Measurements from ENCODE around the gene EPHB2. TPM values are rescaled to one million over a fixed set of nuclear protein-coding genes. Genes with fewer than 3 reads are reported as not detected.

Gene EPHB2
- polyA plus RNA-seq, 6 donors from 2014 or later = 0.08 TPM; not detected in 5

DNA sequence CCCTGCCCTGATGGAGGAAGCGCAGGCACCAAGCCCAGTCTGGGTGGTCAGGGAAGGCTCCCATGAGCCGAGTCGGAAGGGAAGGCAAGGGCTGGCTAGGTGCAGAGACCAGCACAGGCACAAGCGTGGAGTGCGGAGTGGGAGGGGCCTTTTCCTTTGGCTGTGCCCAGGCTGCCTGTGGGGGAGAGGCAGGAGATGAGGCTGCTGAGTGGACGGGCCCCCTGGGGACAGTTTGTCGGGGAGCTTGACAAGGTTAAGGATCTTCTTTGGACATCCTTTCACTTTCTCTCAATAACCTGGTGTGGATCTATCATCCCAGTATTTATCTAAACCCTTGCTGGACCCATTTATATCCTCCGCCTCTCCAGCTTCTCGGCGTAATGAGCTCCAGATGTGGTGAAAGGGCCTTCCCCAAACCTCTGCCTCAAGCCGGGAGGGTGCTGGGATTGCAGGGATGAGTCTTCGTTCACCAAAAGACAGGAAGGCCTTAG, 42.9 kb downstream of the EPHB2 start:
- Mint-ChIP-seq H3K27me3 (peaks cover 4 to 18% (median 5%) of the 10 kb centered on the region in 3 donors), H3K9me3 (no peaks in the 10 kb centered on the region), H3K36me3 (no peaks in the 10 kb centered on the region), H3K27ac (no peak overlapping the region), H3K4me1 (peaks cover 0 to 8% (median 3%) of the 10 kb centered on the region in 3 donors), H3K4me3 (no peak overlapping the region)
- ATAC-seq (ENCODE audit: low read depth in 2 of 2) = no peak
- DNase-seq = no peak

- H3K27me3 Mint-ChIP-seq = peaks cover 4 to 18% (median 5%) of the 10 kb centered on the region in 3 donors
- no peaks in the 10 kb centered on the region for H3K36me3 Mint-ChIP-seq
- no peak overlapping the region for H3K27ac Mint-ChIP-seq
- ATAC-seq (ENCODE audit: low read depth in 2 of 2) (no peak), DNase-seq (no peak)
- no peaks in the 10 kb centered on the region for H3K9me3 Mint-ChIP-seq
- H3K4me1 Mint-ChIP-seq = peaks cover 0 to 8% (median 3%) of the 10 kb centered on the region in 3 donors
- no peak overlapping the region for H3K4me3 Mint-ChIP-seq
Measured at GRCh38 chr1:22754106-22754768, 43.6 kb downstream of the EPHB2 start.

- ATAC-seq (ENCODE audit: low read depth in 2 of 2) (no peak), DNase-seq (no peak)
- Mint-ChIP-seq H3K36me3 (no peaks in the 10 kb centered on the region), H3K27me3 (peaks cover 4 to 18% (median 5%) of the 10 kb centered on the region in 3 donors), H3K9me3 (no peaks in the 10 kb centered on the region), H3K27ac (no peak overlapping the region), H3K4me1 (peaks cover 0 to 8% (median 3%) of the 10 kb centered on the region in 3 donors), H3K4me3 (no peak overlapping the region)
Measured at GRCh38 chr1:22754824-22755223, 44.2 kb downstream of the EPHB2 start.

DNA sequence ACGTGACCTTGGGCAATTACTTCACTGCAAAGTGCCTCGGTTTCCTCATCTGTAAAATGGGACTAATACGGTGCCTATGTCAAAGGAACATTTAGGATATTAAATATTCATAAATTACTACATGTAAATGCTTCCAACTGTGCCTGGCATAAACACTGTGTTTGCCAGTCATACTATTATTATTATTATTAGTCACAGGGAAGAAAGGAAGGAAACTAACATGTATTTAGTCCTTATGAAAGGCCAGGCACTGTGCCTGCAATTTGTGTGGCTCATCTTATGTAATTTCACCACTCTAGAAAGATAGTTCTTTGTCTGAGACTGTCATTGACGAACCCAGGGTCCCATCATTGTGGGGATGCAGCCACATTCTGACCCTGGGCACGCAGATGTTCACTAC, 45.0 kb downstream of the EPHB2 start:
- DNase-seq = no peak
- peaks cover 0 to 2% (median 0%) of the 10 kb centered on the region in 3 donors for H3K4me1 Mint-ChIP-seq
- no peaks in the 10 kb centered on the region for H3K36me3 Mint-ChIP-seq
- H3K9me3 Mint-ChIP-seq = no peaks in the 10 kb centered on the region
- no peak overlapping the region for H3K4me3 Mint-ChIP-seq
- H3K27ac Mint-ChIP-seq = no peak overlapping the region
- H3K27me3 Mint-ChIP-seq = peaks cover 4 to 10% (median 5%) of the 10 kb centered on the region in 3 donors
- no peak for ATAC-seq (ENCODE audit: low read depth in 2 of 2)

- no peak for ATAC-seq (ENCODE audit: low read depth in 2 of 2)
- DNase-seq = no peak
- Mint-ChIP-seq H3K27me3 (peaks cover 4 to 8% (median 6%) of the 10 kb centered on the region in 3 donors), H3K4me1 (no peaks in the 10 kb centered on the region), H3K27ac (no peak overlapping the region), H3K36me3 (no peaks in the 10 kb centered on the region), H3K4me3 (no peak overlapping the region), H3K9me3 (no peaks in the 10 kb centered on the region)
Measured at GRCh38 chr1:22756125-22756735, 45.6 kb downstream of the EPHB2 start.

DNA sequence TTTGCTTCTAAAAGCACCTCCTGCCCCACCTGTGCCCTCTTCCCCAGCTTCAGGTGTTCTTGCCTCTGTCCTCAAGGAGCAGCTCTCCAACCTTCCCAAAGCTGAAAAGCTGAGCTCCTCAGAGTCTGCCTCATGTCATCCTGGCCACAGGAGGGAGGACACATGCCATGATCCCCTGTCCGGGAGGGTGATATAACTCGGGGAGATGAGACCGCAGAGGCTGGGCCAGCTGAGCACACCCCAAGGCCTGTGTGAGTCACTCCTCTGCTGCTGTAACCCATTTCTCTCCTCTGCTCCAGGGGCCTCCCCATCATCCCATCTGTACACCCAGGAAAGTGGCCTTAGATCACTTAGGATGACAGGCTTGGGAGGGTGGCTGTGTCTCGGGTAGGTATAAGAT, 49.8 kb downstream of the EPHB2 start:
- Mint-ChIP-seq H3K9me3 (no peaks in the 10 kb centered on the region), H3K36me3 (no peaks in the 10 kb centered on the region), H3K27ac (no peak overlapping the region), H3K4me1 (no peaks in the 10 kb centered on the region), H3K4me3 (no peak overlapping the region), H3K27me3 (peaks cover 0 to 9% (median 4%) of the 10 kb centered on the region in 3 donors)
- ATAC-seq (ENCODE audit: low read depth in 2 of 2) (no peak), DNase-seq (no peak)

GRCh38 chr1:22761101-22761500, 50.5 kb downstream of the EPHB2 start:
- Mint-ChIP-seq H3K4me1 (no peaks in the 10 kb centered on the region), H3K4me3 (no peak overlapping the region), H3K27me3 (peaks cover 0 to 9% (median 4%) of the 10 kb centered on the region in 3 donors), H3K36me3 (no peaks in the 10 kb centered on the region), H3K9me3 (no peaks in the 10 kb centered on the region), H3K27ac (no peak overlapping the region)
- DNase-seq (no peak), ATAC-seq (ENCODE audit: low read depth in 2 of 2) (no peak)

- ATAC-seq (ENCODE audit: low read depth in 2 of 2) (no peak), DNase-seq (no peak)
- Mint-ChIP-seq H3K4me3 (no peak overlapping the region), H3K27me3 (peaks cover 0 to 6% (median 4%) of the 10 kb centered on the region in 3 donors), H3K27ac (peak overlapping the region in 1 of 6 donors; percentile 42), H3K4me1 (no peaks in the 10 kb centered on the region), H3K9me3 (no peaks in the 10 kb centered on the region), H3K36me3 (no peaks in the 10 kb centered on the region)
Measured at GRCh38 chr1:22761821-22762220, 51.2 kb downstream of the EPHB2 start.

DNA sequence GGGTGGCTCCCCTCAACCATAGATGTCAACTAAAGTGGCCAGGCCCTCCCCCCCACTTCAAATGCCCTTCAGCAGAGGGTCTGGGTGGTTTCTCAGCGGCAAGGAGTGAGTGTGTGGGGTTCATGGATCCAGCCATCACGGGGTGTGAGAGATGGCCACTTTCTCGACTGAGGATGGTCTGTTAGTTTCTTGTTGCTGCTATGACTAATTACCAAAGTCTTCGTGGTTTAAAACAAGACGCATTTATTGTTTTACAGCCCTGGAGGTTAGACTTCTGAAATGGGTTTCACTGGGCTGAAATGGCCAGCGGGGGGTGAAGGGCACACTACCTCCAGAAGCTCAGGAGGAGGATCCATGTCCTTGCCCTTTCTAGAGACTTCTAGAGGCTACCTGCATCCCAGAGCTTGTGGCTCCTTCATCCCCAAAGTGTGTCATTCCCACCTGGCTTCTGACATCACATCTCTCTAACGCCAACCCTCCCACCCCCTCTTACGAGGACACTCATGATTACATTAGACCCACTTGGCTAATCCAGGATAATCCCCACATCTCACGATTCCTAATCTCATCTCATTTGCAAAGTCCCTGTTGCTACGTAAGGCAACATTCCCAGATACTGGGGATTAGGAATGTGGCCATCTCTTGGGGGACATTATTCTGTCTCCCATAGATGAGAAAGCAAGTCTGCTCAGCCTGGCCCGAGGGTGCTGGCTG, 53.0 kb downstream of the EPHB2 start:
- ATAC-seq (ENCODE audit: low read depth in 2 of 2) = no peak
- no peak overlapping the region for H3K27ac Mint-ChIP-seq

GRCh38 chr1:22767852-22768251, 57.2 kb downstream of the EPHB2 start:
- Mint-ChIP-seq H3K9me3 (no peaks in the 10 kb centered on the region), H3K4me3 (no peak overlapping the region), H3K27ac (no peak overlapping the region), H3K4me1 (no peaks in the 10 kb centered on the region), H3K27me3 (peaks cover 8 to 25% (median 17%) of the 10 kb centered on the region in 3 donors), H3K36me3 (no peaks in the 10 kb centered on the region)
- no peak for DNase-seq
- ATAC-seq (ENCODE audit: low read depth in 2 of 2) = no peak

More for the DNA sequence above, 53.0 kb downstream of the EPHB2 start:
- H3K27me3 Mint-ChIP-seq = peaks cover 3 to 6% (median 4%) of the 10 kb centered on the region in 3 donors
- no peak overlapping the region for H3K4me3 Mint-ChIP-seq
- no peaks in the 10 kb centered on the region for H3K36me3 Mint-ChIP-seq
- no peaks in the 10 kb centered on the region for H3K4me1 Mint-ChIP-seq
- H3K9me3 Mint-ChIP-seq = no peaks in the 10 kb centered on the region
- DNase-seq = no peak

DNA sequence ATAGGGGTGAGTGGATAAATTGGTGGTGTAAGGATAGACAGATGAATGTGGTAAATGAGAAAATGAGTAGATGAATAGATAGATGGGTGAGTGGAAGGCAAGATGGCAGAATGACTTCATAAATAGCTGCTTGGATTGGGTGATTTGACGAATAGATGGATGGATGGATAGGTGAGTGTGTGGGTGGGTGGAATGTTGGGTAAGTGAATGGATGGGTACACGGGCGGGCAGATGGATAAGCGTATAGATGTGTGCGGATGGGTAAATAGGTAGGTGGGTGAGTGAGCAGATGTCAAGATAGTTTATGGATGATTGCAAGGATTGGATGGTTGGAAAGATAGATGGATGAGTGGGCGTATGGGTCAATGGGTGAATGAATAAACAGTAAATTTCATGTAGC, 59.3 kb downstream of the EPHB2 start:
- Mint-ChIP-seq H3K27ac (peak overlapping the region in 1 of 6 donors; percentile 19), H3K4me3 (no peak overlapping the region), H3K27me3 (peaks cover 8 to 37% (median 21%) of the 10 kb centered on the region in 3 donors), H3K36me3 (no peaks in the 10 kb centered on the region), H3K9me3 (no peaks in the 10 kb centered on the region), H3K4me1 (no peaks in the 10 kb centered on the region)
- ATAC-seq (ENCODE audit: low read depth in 2 of 2) (no peak), DNase-seq (no peak)

GRCh38 chr1:22772014-22772413, 61.4 kb downstream of the EPHB2 start:
- Mint-ChIP-seq H3K36me3 (no peaks in the 10 kb centered on the region), H3K27me3 (peaks cover 13 to 50% (median 17%) of the 10 kb centered on the region in 3 donors), H3K27ac (no peak overlapping the region), H3K9me3 (no peaks in the 10 kb centered on the region), H3K4me3 (no peak overlapping the region), H3K4me1 (no peaks in the 10 kb centered on the region)
- DNase-seq (no peak), ATAC-seq (ENCODE audit: low read depth in 2 of 2) (no peak)

DNA sequence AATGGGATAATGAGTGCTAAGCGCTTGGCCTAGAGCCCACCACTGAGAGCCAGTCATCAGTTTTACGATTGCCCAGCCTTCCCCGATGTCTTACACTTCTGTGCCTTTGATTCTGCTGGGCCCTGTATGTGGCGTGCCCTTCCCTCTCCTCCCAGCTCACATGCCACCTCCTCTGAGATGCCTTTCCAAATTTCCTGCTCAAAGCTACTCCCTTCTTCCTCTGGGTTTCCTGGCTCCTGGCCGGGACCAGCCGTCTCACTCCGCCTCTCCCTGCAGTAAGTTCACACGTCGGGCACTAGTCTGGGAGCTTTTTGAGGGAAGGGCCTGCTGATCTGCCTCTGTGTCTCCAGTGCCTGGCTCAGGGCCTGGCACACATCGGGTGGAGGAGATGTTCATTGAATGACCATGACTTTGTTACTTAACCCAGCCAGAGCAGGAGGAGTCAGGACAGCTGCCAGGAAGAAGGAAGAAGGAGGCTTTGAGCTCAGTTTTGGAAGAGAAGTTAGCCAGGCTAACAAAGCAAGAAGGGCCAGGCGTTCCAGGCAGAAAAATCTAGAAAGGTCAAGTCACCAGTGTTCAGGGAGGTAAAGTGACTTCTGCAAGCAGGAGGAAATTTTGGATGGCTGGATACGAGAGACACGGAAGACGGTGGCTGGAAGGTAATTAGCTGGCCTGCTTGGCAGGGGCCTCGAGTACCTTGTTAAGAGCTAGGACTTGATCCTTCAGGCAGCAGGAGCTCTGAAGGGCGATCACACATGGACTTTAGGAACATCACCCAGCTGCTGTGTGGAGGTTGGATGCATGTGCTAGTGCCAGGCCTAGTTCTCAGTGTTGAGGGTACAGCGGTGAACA, 63.6 kb downstream of the EPHB2 start:
- H3K27me3 Mint-ChIP-seq = peaks cover 12 to 48% (median 13%) of the 10 kb centered on the region in 3 donors
- H3K36me3 Mint-ChIP-seq = no peaks in the 10 kb centered on the region
- H3K4me3 Mint-ChIP-seq = no peak overlapping the region
- ATAC-seq (ENCODE audit: low read depth in 2 of 2) (no peak), DNase-seq (no peak)
- no peaks in the 10 kb centered on the region for H3K4me1 Mint-ChIP-seq
- no peaks in the 10 kb centered on the region for H3K9me3 Mint-ChIP-seq
- peak overlapping the region in 1 of 6 donors; percentile 6 for H3K27ac Mint-ChIP-seq
